Neuronal stem cell (in vitro differentiated cells): ENCODE data around the gene UBN1.
"Not testable (repeated sequence)": the region's sequence is repeated elsewhere in the genome, so short reads cannot be mapped to it uniquely, and the experiment has no call there.

Experiments used
- DNase-seq: peaks from one replicate; pipeline ENCODE4 v3.0.0-alpha.2; 2013; ENCODE audit warnings: low spot score
- H2AFZ ChIP-seq: one replicate; pipeline ENCODE4 v1.6.1; 2013; ENCODE audit warnings: mild to moderate bottlenecking, low read length, inconsistent platforms
- H2AK5ac ChIP-seq: 2 replicates; pipeline ENCODE4 v1.6.1; 2013; ENCODE audit warnings: low read depth, mild to moderate bottlenecking, inconsistent platforms, low read length, moderate library complexity, mixed read lengths
- H2BK120ac ChIP-seq: 2 replicates; pipeline ENCODE4 v1.6.1; 2013; ENCODE audit warnings: low read depth, mild to moderate bottlenecking, inconsistent platforms, low read length, moderate library complexity, mixed read lengths
- H2BK12ac ChIP-seq: one replicate; pipeline ENCODE4 v1.6.1; 2013; ENCODE audit warnings: low read length, inconsistent platforms
- H2BK15ac ChIP-seq: 2 replicates; pipeline ENCODE4 v1.6.1; 2013; ENCODE audit warnings: mild to moderate bottlenecking, low read length, inconsistent platforms, mixed read lengths
- H2BK5ac ChIP-seq: one replicate; pipeline ENCODE4 v1.6.1; 2013; ENCODE audit warnings: inconsistent platforms, mild to moderate bottlenecking, low read length, moderate library complexity
- H3K14ac ChIP-seq: one replicate; pipeline ENCODE4 v1.6.1; 2013; ENCODE audit warnings: low read length, inconsistent platforms
- H3K18ac ChIP-seq: 2 replicates; pipeline ENCODE4 v1.6.1; 2013; ENCODE audit warnings: low read length, inconsistent platforms
- H3K23ac ChIP-seq: 2 replicates; pipeline ENCODE4 v1.6.1; 2013; ENCODE audit warnings: low read depth, mild to moderate bottlenecking, mixed read lengths, low read length, inconsistent platforms; ENCODE audit not compliant: poor library complexity
- H3K27ac ChIP-seq: replicated peaks from 3 replicates; pipeline ENCODE4 v1.5.1; 2013; ENCODE audit warnings: low read length, inconsistent platforms
- H3K27me3 ChIP-seq, 3 experiments: 2 replicates each; pipeline ENCODE4 v1.6.1; 2013; ENCODE audit warnings: low read length in 3 of 3, mild to moderate bottlenecking in 2 of 3, inconsistent platforms in 1 of 3, low read depth in 1 of 3, mixed read lengths in 1 of 3, moderate library complexity in 1 of 3; ENCODE audit not compliant: control insufficient read depth in 3 of 3, insufficient read depth in 3 of 3
- H3K36me3 ChIP-seq, 2 donors: replicated peaks in 1 of 2; 2 replicates each; pipeline ENCODE4 v1.6.1; 2013; ENCODE audit warnings: low read length in 2 of 2; ENCODE audit not compliant: control insufficient read depth in 2 of 2, insufficient read depth in 2 of 2
- H3K4ac ChIP-seq: 2 replicates; pipeline ENCODE4 v1.6.1; 2013; ENCODE audit warnings: inconsistent platforms, mild to moderate bottlenecking, low read length, moderate library complexity
- H3K4me1 ChIP-seq, 2 donors: 1 replicate in 1 of 2; 2 replicates in 1 of 2; pipeline ENCODE4 v1.6.1; 2013; ENCODE audit warnings: low read length in 2 of 2, low read depth in 1 of 2; ENCODE audit not compliant: control insufficient read depth in 2 of 2, insufficient read depth in 1 of 2
- H3K4me2 ChIP-seq: one replicate; pipeline ENCODE4 v1.6.1; 2013; ENCODE audit warnings: mild to moderate bottlenecking, low read length, inconsistent platforms; ENCODE audit not compliant: insufficient read depth, poor library complexity, severe bottlenecking
- H3K4me3 ChIP-seq, 2 donors: 2 replicates each; pipeline ENCODE4 v1.5.1; 2013; ENCODE audit warnings: low read length in 2 of 2, mild to moderate bottlenecking in 2 of 2, inconsistent platforms in 1 of 2, moderate library complexity in 1 of 2
- H3K79me1 ChIP-seq: one replicate; pipeline ENCODE4 v1.6.1; 2013; ENCODE audit warnings: low read depth, mild to moderate bottlenecking, inconsistent platforms, low read length, moderate library complexity
- H3K9ac ChIP-seq: one replicate; pipeline ENCODE4 v1.6.1; 2013; ENCODE audit warnings: mild to moderate bottlenecking, low read depth, low read length, inconsistent platforms; ENCODE audit not compliant: poor library complexity
- H3K9me3 ChIP-seq, 2 donors: replicated peaks in 1 of 2; 2 replicates each; pipeline versions ENCODE3 to v1.6.1; 2013; ENCODE audit warnings: low read length in 2 of 2, mild to moderate bottlenecking in 2 of 2, inconsistent platforms in 1 of 2, low read depth in 1 of 2, mixed read lengths in 1 of 2, moderate library complexity in 1 of 2; ENCODE audit not compliant: control insufficient read depth in 2 of 2, insufficient read depth in 1 of 2
- H4K8ac ChIP-seq: one replicate; pipeline ENCODE4 v1.6.1; 2013; ENCODE audit warnings: low read depth, mild to moderate bottlenecking, inconsistent platforms, low read length, moderate library complexity
- H4K91ac ChIP-seq: one replicate; pipeline ENCODE4 v1.6.1; 2013; ENCODE audit warnings: low read length, low read depth, mild to moderate bottlenecking, inconsistent platforms; ENCODE audit not compliant: poor library complexity
- WGBS, 2 donors: extraction: QIAGEN DNeasy Blood & Tissue Kit; methylation state at CpG; one replicate each; pipeline ENCODE4 v1.1.7; 2013; ENCODE audit warnings: missing lambda C conversion rate in 2 of 2, mixed read lengths in 1 of 2; ENCODE audit not compliant: insufficient read length in 2 of 2, insufficient replicate concordance in 1 of 2; ENCODE audit errors: extremely low coverage in 2 of 2; 5-methylcytosine and 5-hydroxymethylcytosine counted together

UBN1 gene

DNA sequence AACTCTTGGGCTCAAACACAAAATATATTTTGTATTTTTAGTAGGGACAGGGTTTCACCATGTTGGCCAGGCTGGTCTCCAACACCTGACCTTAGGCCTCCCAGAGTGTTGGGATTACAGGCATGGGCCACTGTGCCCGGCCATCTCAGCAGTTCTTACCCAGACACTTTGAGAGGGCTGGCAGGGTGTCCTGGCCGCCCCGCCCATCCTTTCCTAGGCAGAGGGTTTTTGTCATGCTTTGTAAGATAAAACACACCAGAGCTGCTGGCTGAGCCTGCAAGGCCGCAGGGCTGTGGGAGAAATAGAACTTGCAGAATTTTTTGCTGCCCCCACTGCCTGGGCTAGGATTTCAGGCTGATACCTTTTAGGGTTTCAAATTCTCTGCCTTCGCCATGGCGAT, 80.9 kb downstream of the UBN1 start:
- peaks cover 0 to 3% of the 10 kb centered on the region in 2 donors for H3K4me1 ChIP-seq
- H2BK12ac ChIP-seq = no peak overlapping the region
- no peak overlapping the region for H3K27ac ChIP-seq
- peaks cover 2 to 3% of the 10 kb centered on the region in 2 donors for H3K9me3 ChIP-seq
- H2BK120ac ChIP-seq = no peak overlapping the region
- no peak overlapping the region for H2AFZ ChIP-seq
- H3K23ac ChIP-seq = no peak overlapping the region
- no peaks in the 10 kb centered on the region for H3K36me3 ChIP-seq
- no peak overlapping the region for H3K18ac ChIP-seq
- H3K4ac ChIP-seq = no peak overlapping the region
- no peak overlapping the region for H2BK15ac ChIP-seq
- no peaks in the 10 kb centered on the region for H3K79me1 ChIP-seq
- no peak overlapping the region for H3K4me2 ChIP-seq
- H4K91ac ChIP-seq = no peak overlapping the region
- DNase-seq = no peak
- no peak overlapping the region for H3K14ac ChIP-seq
- H3K4me3 ChIP-seq = no peak overlapping the region
- no peak overlapping the region for H2BK5ac ChIP-seq
- no CpG with 5 or more reads among the region's 6 CpGs for WGBS, 2 donors
- H3K9ac ChIP-seq = no peak overlapping the region
- peaks cover 0 to 47% (median 0%) of the 10 kb centered on the region in 3 experiments for H3K27me3 ChIP-seq
- no peak overlapping the region for H4K8ac ChIP-seq
- no peak overlapping the region for H2AK5ac ChIP-seq

DNA sequence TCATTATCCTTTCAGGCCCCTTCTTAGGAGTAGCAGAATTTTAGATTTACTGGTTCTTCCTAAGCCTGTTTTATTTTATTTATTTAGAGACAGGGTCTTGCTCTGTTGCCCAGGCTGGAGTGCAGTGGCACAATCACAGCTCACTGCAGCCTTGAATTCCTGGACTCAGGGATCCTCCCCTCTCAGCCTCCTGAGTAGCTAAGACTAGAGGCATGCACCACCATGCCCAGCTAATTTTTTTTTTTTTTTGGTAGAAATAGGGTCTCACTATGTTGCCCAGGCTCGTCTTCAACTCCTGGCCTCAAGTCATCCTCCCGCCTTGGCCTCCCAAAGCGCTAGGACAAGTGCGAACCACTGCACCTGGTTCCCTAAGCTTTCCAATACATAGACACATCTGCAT, 82.3 kb downstream of the UBN1 start:
- H2BK120ac ChIP-seq, H3K23ac ChIP-seq, H3K4me3 ChIP-seq, H4K91ac ChIP-seq, H2BK15ac ChIP-seq, H3K4ac ChIP-seq, H4K8ac ChIP-seq, H3K18ac ChIP-seq, H3K9ac ChIP-seq, H2BK5ac ChIP-seq, H2BK12ac ChIP-seq, H3K14ac ChIP-seq, H3K27ac ChIP-seq, H3K9me3 ChIP-seq, H3K4me1 ChIP-seq, H2AK5ac ChIP-seq, H2AFZ ChIP-seq, H3K4me2 ChIP-seq, H3K79me1 ChIP-seq, DNase-seq, H3K36me3 ChIP-seq: not testable (repeated sequence)
- H3K27me3 ChIP-seq = peaks cover 0 to 49% (median 0%) of the 10 kb centered on the region in 3 experiments
- WGBS, 2 donors = no CpG with 5 or more reads among the region's 4 CpGs

DNA sequence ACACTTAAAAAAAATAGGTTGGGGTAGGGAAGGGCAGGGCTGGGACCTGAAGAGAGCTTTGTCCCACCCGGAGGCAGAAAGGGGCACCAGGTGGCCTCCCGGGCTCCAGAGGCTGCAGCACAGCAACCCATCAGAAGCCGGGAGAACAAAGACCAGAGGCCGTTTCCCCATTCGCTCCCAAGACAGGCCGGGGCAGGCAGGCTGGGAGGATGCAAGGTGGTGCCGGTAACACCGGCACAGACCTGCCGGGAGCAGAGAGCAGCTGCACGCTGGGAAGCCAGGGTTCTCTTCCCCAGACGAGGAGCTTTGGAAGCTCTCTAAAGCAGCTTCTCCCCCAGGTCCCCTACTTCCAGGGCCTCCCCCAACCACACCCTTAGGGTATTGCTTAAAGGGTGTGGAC, 84.1 kb downstream of the UBN1 start:
- Histone ChIP-seq H3K27ac (no peak overlapping the region), H3K18ac (peak overlapping the region; percentile 54), H3K4me3 (no peak overlapping the region), H3K4me2 (peak overlapping the region; percentile 4), H2BK120ac (no peak overlapping the region), H3K9ac (peak overlapping the region; percentile 50), H3K14ac (no peak overlapping the region), H2BK5ac (no peak overlapping the region), H3K36me3 (no peaks in the 10 kb centered on the region), H4K91ac (no peak overlapping the region), H4K8ac (no peak overlapping the region), H3K79me1 (no peaks in the 10 kb centered on the region), H3K27me3 (peaks cover 4 to 58% (median 9%) of the 10 kb centered on the region in 3 experiments), H3K9me3 (peaks cover 2 to 3% of the 10 kb centered on the region in 2 donors), H3K23ac (peak overlapping the region; percentile 50), H3K4ac (no peak overlapping the region), H3K4me1 (peaks cover 0 to 3% of the 10 kb centered on the region in 2 donors), H2BK12ac (no peak overlapping the region), H2BK15ac (no peak overlapping the region), H2AK5ac (peak overlapping the region; percentile 5), H2AFZ (no peak overlapping the region)
- no peak for DNase-seq
- WGBS, 2 donors = no CpG with 5 or more reads among the region's 11 CpGs
